H9 (cell line): ENCODE measurements around the gene TMEM81. TPM values are rescaled to one million over a fixed set of nuclear protein-coding genes. Genes with fewer than 3 reads are reported as not detected.

Experiments used
- DNase-seq: peaks from one replicate; pipeline ENCODE4 v3.0.0-alpha.2; 2017
- H2AFZ ChIP-seq: one replicate; pipeline ENCODE4 v1.6.1; 2013; ENCODE audit warnings: mild to moderate bottlenecking, low read length, control low read depth, moderate library complexity
- H2AK5ac ChIP-seq: 2 replicates; pipeline ENCODE4 v1.6.1; 2013; ENCODE audit warnings: low read length, control low read depth, mixed read lengths; ENCODE audit not compliant: insufficient read length
- H2BK120ac ChIP-seq: one replicate; pipeline ENCODE4 v1.6.1; 2013; ENCODE audit warnings: low read depth, mild to moderate bottlenecking, low read length, control low read depth, inconsistent platforms; ENCODE audit not compliant: poor library complexity, severe bottlenecking
- H2BK12ac ChIP-seq: 2 replicates; pipeline ENCODE4 v1.6.1; 2013; ENCODE audit warnings: low read length, control low read depth, mixed read lengths, low read depth; ENCODE audit not compliant: insufficient read length
- H2BK15ac ChIP-seq: 2 replicates; pipeline ENCODE4 v1.6.1; 2013; ENCODE audit warnings: low read depth, low read length, control low read depth
- H2BK20ac ChIP-seq: one replicate; pipeline ENCODE4 v1.6.1; 2013; ENCODE audit warnings: low read depth, mild to moderate bottlenecking, low read length, control low read depth, inconsistent platforms; ENCODE audit not compliant: poor library complexity, severe bottlenecking
- H2BK5ac ChIP-seq: 2 replicates; pipeline ENCODE4 v1.6.1; 2013; ENCODE audit warnings: low read length, control low read depth, mixed read lengths; ENCODE audit not compliant: insufficient read length
- H3K14ac ChIP-seq: 2 replicates; pipeline ENCODE4 v1.6.1; 2013; ENCODE audit warnings: low read length, control low read depth; ENCODE audit not compliant: insufficient read depth
- H3K18ac ChIP-seq: 2 replicates; pipeline ENCODE4 v1.6.1; 2013; ENCODE audit warnings: low read depth, mild to moderate bottlenecking, mixed read lengths, low read length, control low read depth; ENCODE audit not compliant: insufficient read length
- H3K23ac ChIP-seq: 2 replicates; pipeline ENCODE4 v1.6.1; 2013; ENCODE audit warnings: low read length, control low read depth, mixed read lengths, low read depth; ENCODE audit not compliant: insufficient read length
- H3K23me2 ChIP-seq: 2 replicates; pipeline ENCODE4 v1.6.1; 2013; ENCODE audit warnings: low read depth, mild to moderate bottlenecking, mixed read lengths, low read length, control low read depth; ENCODE audit not compliant: insufficient read length, poor library complexity, severe bottlenecking
- H3K27ac ChIP-seq: 2 replicates; pipeline ENCODE4 v1.5.1; 2013; ENCODE audit warnings: low read length, control low read depth, mixed read lengths, low read depth; ENCODE audit not compliant: insufficient read length
- H3K27me3 ChIP-seq: 2 replicates; pipeline ENCODE4 v1.6.1; 2013; ENCODE audit warnings: low read length, control low read depth, inconsistent platforms; ENCODE audit not compliant: insufficient read depth
- H3K4ac ChIP-seq: 2 replicates; pipeline ENCODE4 v1.6.1; 2013; ENCODE audit warnings: low read depth, mild to moderate bottlenecking, control low read depth, inconsistent platforms, low read length, moderate library complexity
- H3K4me1 ChIP-seq: 2 replicates; pipeline ENCODE4 v1.6.1; 2013; ENCODE audit warnings: low read length, control low read depth, inconsistent platforms; ENCODE audit not compliant: insufficient read depth
- H3K4me2 ChIP-seq: 2 replicates; pipeline ENCODE4 v1.6.1; 2013; ENCODE audit warnings: low read length, control low read depth, mixed read lengths; ENCODE audit not compliant: insufficient read length, insufficient read depth
- H3K56ac ChIP-seq: 2 replicates; pipeline ENCODE4 v1.6.1; 2013; ENCODE audit warnings: low read depth, mild to moderate bottlenecking, mixed read lengths, low read length, control low read depth; ENCODE audit not compliant: insufficient read length
- H3K79me1 ChIP-seq: 2 replicates; pipeline ENCODE4 v1.6.1; 2013; ENCODE audit warnings: low read depth, mild to moderate bottlenecking, moderate library complexity, low read length, control low read depth, inconsistent platforms; ENCODE audit not compliant: insufficient read depth, poor library complexity, severe bottlenecking
- H3K79me2 ChIP-seq: 2 replicates; pipeline ENCODE4 v1.6.1; 2013; ENCODE audit warnings: low read length, control low read depth, inconsistent platforms; ENCODE audit not compliant: insufficient read depth
- H3K9ac ChIP-seq: 2 replicates; pipeline ENCODE4 v1.6.1; 2013; ENCODE audit warnings: low read length, control low read depth, mixed read lengths; ENCODE audit not compliant: insufficient read length; ENCODE audit errors: extremely low read depth
- H3K9me3 ChIP-seq: one replicate; pipeline ENCODE4 v1.6.1; 2013; ENCODE audit warnings: low read depth, low read length, inconsistent platforms; ENCODE audit not compliant: control insufficient read depth
- H3T11ph ChIP-seq: one replicate; pipeline ENCODE4 v1.6.1; 2013; ENCODE audit warnings: mild to moderate bottlenecking, low read length, control low read depth, inconsistent platforms
- H4K20me1 ChIP-seq: one replicate; pipeline ENCODE4 v1.6.1; 2013; ENCODE audit not compliant: control insufficient read depth, insufficient read length, insufficient read depth
- H4K5ac ChIP-seq: 2 replicates; pipeline ENCODE4 v1.6.1; 2013; ENCODE audit warnings: low read depth, mild to moderate bottlenecking, mixed read lengths, low read length, control low read depth; ENCODE audit not compliant: insufficient read length
- H4K8ac ChIP-seq: replicated peaks from 2 replicates; pipeline ENCODE4 v1.6.1; 2013; ENCODE audit warnings: low read length, control low read depth, mixed read lengths, low read depth; ENCODE audit not compliant: insufficient read length
- H4K91ac ChIP-seq: 2 replicates; pipeline ENCODE4 v1.6.1; 2013; ENCODE audit warnings: low read depth, mild to moderate bottlenecking, moderate library complexity, mixed read lengths, low read length, control low read depth; ENCODE audit not compliant: insufficient read length
- H3K27ac Mint-ChIP-seq, 3 experiments: 2 replicates in 2 of 3; 3 replicates in 1 of 3; pipeline ENCODE4 v1.8.0; 2020 to 2021; ENCODE audit warnings: mixed read lengths in 3 of 3, mild to moderate bottlenecking in 1 of 3, moderate library complexity in 1 of 3
- H3K27me3 Mint-ChIP-seq: 2 replicates; pipeline ENCODE4 v1.8.0; 2021; ENCODE audit warnings: low read depth, mild to moderate bottlenecking, moderate library complexity, mixed read lengths
- H3K36me3 Mint-ChIP-seq, 3 experiments: 2 replicates in 2 of 3; 3 replicates in 1 of 3; pipeline ENCODE4 v1.8.0; 2020 to 2021; ENCODE audit warnings: low read depth in 3 of 3, mixed read lengths in 3 of 3; ENCODE audit not compliant: insufficient read depth in 1 of 3
- H3K4me1 Mint-ChIP-seq, 2 experiments: 2 replicates each; pipeline ENCODE4 v1.8.0; 2020; ENCODE audit warnings: mixed read lengths in 2 of 2
- H3K4me3 Mint-ChIP-seq, 2 experiments: 2 replicates in 1 of 2; 3 replicates in 1 of 2; pipeline ENCODE4 v1.8.0; 2020 to 2021; ENCODE audit warnings: mild to moderate bottlenecking in 2 of 2, mixed read lengths in 2 of 2, moderate library complexity in 1 of 2
- H3K9me3 Mint-ChIP-seq, 2 experiments: 2 replicates in 1 of 2; 3 replicates in 1 of 2; pipeline ENCODE4 v1.8.0; 2020; ENCODE audit warnings: mild to moderate bottlenecking in 2 of 2, mixed read lengths in 2 of 2, moderate library complexity in 1 of 2
- WGBS: extraction: QIAGEN DNeasy Blood & Tissue Kit; methylation state at CpG from one replicate; pipeline ENCODE4 v1.1.7; 2013; ENCODE audit warnings: missing lambda C conversion rate, low lambda C conversion rate, mixed read lengths; ENCODE audit not compliant: insufficient read length; ENCODE audit errors: extremely low coverage; 5-methylcytosine and 5-hydroxymethylcytosine counted together
- total RNA-seq: library from RNA; stranded (reverse); gene quantifications from 2 replicates; pipeline ENCODE4 v1.2.1, GENCODE V29; 2021
- TF ChIP-seq, protein P1 (sequence below): fragments of 200-600 bp; sonication (generic); conservative IDR thresholded peaks from 3 replicates; pipeline ENCODE4 v1.8.0; 2021; ENCODE audit warnings: antibody characterized with exemption, mild to moderate bottlenecking

The TMEM81 gene
- total RNA-seq, 1 experiment from 2014 or later = 3.0 TPM

DNA sequence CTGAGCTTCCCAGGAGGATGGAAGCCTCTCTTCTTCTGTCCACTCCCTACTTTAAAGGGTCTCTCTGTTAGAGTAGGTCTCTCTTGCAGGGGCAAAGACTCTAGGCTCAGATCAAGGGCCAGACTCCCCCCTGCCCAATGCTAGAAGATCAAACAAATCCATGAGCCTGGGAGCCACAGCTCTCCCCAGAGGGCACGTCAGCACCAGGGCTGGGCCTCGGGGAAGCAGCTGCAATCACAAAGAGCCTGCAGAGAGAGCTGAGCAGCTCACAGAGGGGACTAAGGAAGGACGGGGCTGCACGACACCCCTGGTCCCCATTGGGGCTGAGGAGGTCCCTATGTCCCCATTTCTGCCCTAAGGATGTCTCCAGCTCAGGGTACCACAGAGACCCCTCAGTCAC, 37.4 kb downstream of the TMEM81 start:
- Histone ChIP-seq H3K27me3 (no peaks in the 10 kb centered on the region; the same call in 1 of the 2 replicates), H3K27ac (no peak overlapping the region), H3K4me2 (no peak overlapping the region), H4K91ac (no peak overlapping the region), H3K9me3 (no peaks in the 10 kb centered on the region), H3K9ac (no peak overlapping the region), H4K5ac (no peak overlapping the region), H3T11ph (no peak overlapping the region), H3K23ac (no peak overlapping the region), H3K14ac (no peak overlapping the region; the same call in 1 of the 2 replicates), H4K20me1 (peaks cover 4% of the 10 kb centered on the region), H3K56ac (no peak overlapping the region), H2BK15ac (no peak overlapping the region), H2BK5ac (no peak overlapping the region), H3K18ac (no peak overlapping the region), H2BK20ac (no peak overlapping the region), H3K79me2 (no peaks in the 10 kb centered on the region), H2AFZ (no peak overlapping the region), H3K79me1 (no peaks in the 10 kb centered on the region), H3K4ac (no peak overlapping the region), H3K23me2 (no peaks in the 10 kb centered on the region), H3K4me1 (peaks cover 12% of the 10 kb centered on the region; the same call in 1 of the 2 replicates), H2AK5ac (no peak overlapping the region), H4K8ac (no peak overlapping the region), H2BK12ac (no peak overlapping the region), H2BK120ac (no peak overlapping the region)
- H3K9me3 Mint-ChIP-seq = no peaks in the 10 kb centered on the region; a peak in 1 of 5 replicates
- peaks cover 35 to 46% of the 10 kb centered on the region in 2 experiments for H3K4me1 Mint-ChIP-seq
- TF ChIP-seq, protein P1, sequence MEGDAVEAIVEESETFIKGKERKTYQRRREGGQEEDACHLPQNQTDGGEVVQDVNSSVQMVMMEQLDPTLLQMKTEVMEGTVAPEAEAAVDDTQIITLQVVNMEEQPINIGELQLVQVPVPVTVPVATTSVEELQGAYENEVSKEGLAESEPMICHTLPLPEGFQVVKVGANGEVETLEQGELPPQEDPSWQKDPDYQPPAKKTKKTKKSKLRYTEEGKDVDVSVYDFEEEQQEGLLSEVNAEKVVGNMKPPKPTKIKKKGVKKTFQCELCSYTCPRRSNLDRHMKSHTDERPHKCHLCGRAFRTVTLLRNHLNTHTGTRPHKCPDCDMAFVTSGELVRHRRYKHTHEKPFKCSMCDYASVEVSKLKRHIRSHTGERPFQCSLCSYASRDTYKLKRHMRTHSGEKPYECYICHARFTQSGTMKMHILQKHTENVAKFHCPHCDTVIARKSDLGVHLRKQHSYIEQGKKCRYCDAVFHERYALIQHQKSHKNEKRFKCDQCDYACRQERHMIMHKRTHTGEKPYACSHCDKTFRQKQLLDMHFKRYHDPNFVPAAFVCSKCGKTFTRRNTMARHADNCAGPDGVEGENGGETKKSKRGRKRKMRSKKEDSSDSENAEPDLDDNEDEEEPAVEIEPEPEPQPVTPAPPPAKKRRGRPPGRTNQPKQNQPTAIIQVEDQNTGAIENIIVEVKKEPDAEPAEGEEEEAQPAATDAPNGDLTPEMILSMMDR = no peak
- no peaks in the 10 kb centered on the region for H3K36me3 Mint-ChIP-seq
- WGBS = no CpG with 5 or more reads among the region's 4 CpGs
- H3K27me3 Mint-ChIP-seq = peaks cover 58% of the 10 kb centered on the region
- DNase-seq = no peak
- H3K27ac Mint-ChIP-seq = no peak overlapping the region
- no peak overlapping the region for H3K4me3 Mint-ChIP-seq
